HG02981 (cell line): Measurements from ENCODE around the gene PPP2R1A.
A peak's percentile ranks its signal among the peaks of the same experiment; 100 is the strongest.
"Not testable (repeated sequence)": the region's sequence is repeated elsewhere in the genome, so short reads cannot be mapped to it uniquely, and the experiment has no call there.

Source experiments
- ATAC-seq: cut with Tn5 transposase; IDR thresholded peaks from one replicate; pipeline ENCODE4 v1.9.1; 2021; ENCODE audit warnings: mild to moderate bottlenecking, moderate library complexity; ENCODE audit not compliant: unreplicated experiment

PPP2R1A gene

GRCh38 chr19:52237197-52237596 is 47.3 kb downstream of the PPP2R1A start:
- no peak for ATAC-seq

GRCh38 chr19:52237771-52238400 is 48.0 kb downstream of the PPP2R1A start:
- no peak for ATAC-seq

- no peak for ATAC-seq
These were observed 54.2 kb downstream of the PPP2R1A start for GRCh38 chr19:52244021-52244420.

GRCh38 chr19:52248241-52248640 is 58.4 kb downstream of the PPP2R1A start:
- ATAC-seq, result no peak

- no peak for ATAC-seq
These were observed 68.6 kb downstream of the PPP2R1A start for GRCh38 chr19:52258426-52258825.

GRCh38 chr19:52265556-52265955 is 75.7 kb downstream of the PPP2R1A start:
- ATAC-seq, result not testable (repeated sequence)

- peak; percentile 89 for ATAC-seq
These were observed 79.7 kb downstream of the PPP2R1A start, which contains the start of gene ZNF766 for GRCh38 chr19:52269338-52270261. TSS of gene ZNF766 (plus strand) at chr19:52269587. CDS start at chr19:52269614, 27 bp downstream.

- no peak for ATAC-seq
These were observed 80.5 kb downstream of the PPP2R1A start for GRCh38 chr19:52270266-52270885.

- no peak for ATAC-seq
These were observed 83.4 kb downstream of the PPP2R1A start for GRCh38 chr19:52273301-52273700.

GRCh38 chr19:52274191-52274590 is 84.3 kb downstream of the PPP2R1A start:
- ATAC-seq, result no peak

GRCh38 chr19:52275988-52276387 is 86.1 kb downstream of the PPP2R1A start:
- ATAC-seq, result no peak

GRCh38 chr19:52277471-52277870 is 87.6 kb downstream of the PPP2R1A start:
- ATAC-seq, result no peak
